ENCODE data around the gene PKHD1. TPM values are rescaled to one million over a fixed set of nuclear protein-coding genes. Genes with fewer than 3 reads are reported as not detected.

PKHD1 gene
- total RNA-seq, 1 donor from 2014 or later = not detected

GRCh38 chr6:52115145-52115741, 27.8 kb upstream of the PKHD1 start:
- ATAC-seq = no peak
- intact Hi-C loops (cut with DNase I) = no loop called here
- DNase-seq (ENCODE audit: missing footprints) = no peak

DNA sequence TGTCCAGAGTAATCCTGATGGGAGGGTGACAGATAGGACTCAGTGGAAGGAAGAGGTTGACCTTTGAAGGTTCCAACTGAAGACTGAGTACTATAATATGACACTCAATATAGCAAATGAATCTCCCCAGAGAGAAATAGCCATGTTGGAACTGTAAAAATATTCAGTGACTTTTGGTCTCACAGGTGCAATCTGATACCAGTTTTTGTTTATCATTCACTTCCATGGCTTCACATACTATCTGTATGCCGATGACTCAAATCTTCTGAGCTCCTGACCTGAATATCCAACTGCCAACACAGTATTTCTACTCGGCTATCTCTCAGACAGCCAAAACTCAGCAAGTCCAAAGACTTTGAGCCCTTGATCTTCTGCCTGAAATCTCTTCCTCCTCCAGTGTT, 21.8 kb upstream of the PKHD1 start:
- no peak for DNase-seq (ENCODE audit: missing footprints)
- ATAC-seq = no peak
- intact Hi-C loops (cut with DNase I) = no loop called here

- no peak for ATAC-seq
- no peak for DNase-seq (ENCODE audit: missing footprints)
- intact Hi-C loops (cut with DNase I) = no loop called here
Observed at GRCh38 chr6:52108128-52108527, 20.7 kb upstream of the PKHD1 start.

- DNase-seq (ENCODE audit: missing footprints) (no peak), ATAC-seq (no peak)
- intact Hi-C loops (cut with DNase I) = no loop called here
Observed at GRCh38 chr6:52106994-52107393, 19.6 kb upstream of the PKHD1 start.

GRCh38 chr6:52104979-52105378, 17.6 kb upstream of the PKHD1 start:
- intact Hi-C loops (cut with DNase I) = no loop called here
- no peak for ATAC-seq
- DNase-seq (ENCODE audit: missing footprints) = no peak

DNA sequence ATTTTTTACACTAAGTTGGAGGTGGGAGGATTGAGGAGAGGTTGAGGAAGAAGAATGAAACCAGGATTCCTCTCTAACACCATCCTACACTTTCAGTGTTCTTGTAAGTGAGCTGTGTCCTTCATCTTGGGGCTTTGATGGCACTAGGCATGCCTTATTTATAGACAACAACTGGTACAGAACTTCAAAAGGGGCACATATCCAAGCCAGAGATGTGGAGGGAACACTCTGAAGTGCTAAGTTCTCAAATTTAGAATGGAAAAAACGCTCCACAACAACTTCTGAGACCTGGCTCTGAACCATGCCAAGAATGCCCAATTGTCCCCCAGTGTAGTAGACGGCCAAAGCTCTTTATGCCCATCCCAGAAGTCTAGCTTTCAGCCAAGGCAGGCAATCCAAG, 16.2 kb upstream of the PKHD1 start:
- no peak for ATAC-seq
- no peak for DNase-seq (ENCODE audit: missing footprints)
- intact Hi-C loops (cut with DNase I) = no loop called here

GRCh38 chr6:52102405-52102804, 15.0 kb upstream of the PKHD1 start:
- ATAC-seq = no peak
- no peak for DNase-seq (ENCODE audit: missing footprints)
- intact Hi-C loops (cut with DNase I) = no loop called here

GRCh38 chr6:52098721-52099120, 11.3 kb upstream of the PKHD1 start:
- DNase-seq (ENCODE audit: missing footprints) (no peak), ATAC-seq (no peak)
- intact Hi-C loops (cut with DNase I) = no loop called here

DNA sequence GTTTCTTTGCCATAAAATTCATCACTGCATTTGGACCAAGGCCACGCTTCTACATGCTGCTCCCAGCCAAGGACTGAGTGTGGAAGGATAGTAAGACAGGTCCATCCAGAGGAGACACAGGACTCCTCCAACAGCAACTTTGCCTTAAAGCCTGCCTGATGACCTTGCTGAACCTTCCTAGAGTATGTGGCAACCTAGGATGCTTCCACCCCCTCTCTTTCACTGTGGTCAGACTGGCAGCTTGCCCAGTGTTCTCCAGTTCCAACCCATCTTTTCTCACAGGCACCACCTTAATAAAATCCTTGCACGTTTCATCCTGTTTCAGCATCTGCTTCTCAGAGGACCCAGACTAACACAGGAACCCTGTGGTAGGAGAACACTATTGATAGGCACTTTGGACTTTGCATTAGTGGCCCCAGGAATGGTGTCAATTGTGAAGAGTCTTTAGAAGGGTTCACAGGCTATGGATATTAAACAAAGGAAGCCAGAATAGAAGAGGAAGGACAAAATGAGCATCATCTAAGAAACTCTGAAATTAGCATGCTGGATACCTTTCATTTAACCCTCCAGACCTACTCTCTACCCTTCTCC, 2.4 kb upstream of the PKHD1 start:
- no peak for DNase-seq (ENCODE audit: missing footprints)
- intact Hi-C loops (cut with DNase I) = no loop called here
- no peak for ATAC-seq

GRCh38 chr6:52086741-52087140, 672 bp downstream of the PKHD1 start:
- DNase-seq (ENCODE audit: missing footprints) = no peak
- intact Hi-C loops (cut with DNase I) = no loop called here
- no peak for ATAC-seq

GRCh38 chr6:52081237-52081636, 6.2 kb downstream of the PKHD1 start:
- no peak for DNase-seq (ENCODE audit: missing footprints)
- intact Hi-C loops (cut with DNase I) = no loop called here
- ATAC-seq = no peak

DNA sequence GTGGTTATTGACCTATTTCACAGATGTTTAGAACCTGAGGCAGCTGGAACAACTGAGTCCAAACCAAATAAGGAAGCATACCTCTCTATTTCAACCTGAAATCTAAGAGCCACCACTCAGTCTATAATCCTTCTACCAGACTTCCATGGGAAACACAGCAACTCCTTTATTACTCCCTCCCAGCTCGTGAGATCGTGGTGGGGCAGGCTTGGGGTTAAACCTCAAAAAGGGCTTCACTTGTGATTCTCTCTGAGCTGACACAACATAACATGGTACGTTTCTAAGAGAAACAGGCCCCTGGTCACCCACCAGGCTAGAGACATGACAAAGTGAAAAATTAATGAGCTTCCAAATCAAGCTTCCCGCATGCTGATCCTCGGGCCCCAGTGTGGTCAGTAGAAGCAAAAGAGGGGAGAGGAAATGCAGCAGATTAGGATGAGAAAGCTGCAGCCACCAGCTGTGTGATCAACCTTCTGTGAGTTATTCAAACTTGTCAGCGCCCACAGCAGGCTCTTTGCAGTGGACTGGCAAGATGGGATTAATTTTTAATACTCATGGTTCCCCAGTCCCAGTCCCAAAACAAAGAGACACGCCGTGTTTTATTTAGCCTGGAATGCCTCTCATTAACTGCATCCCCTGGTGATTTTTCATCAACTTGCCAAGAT, 9.3 kb downstream of the PKHD1 start:
- ATAC-seq = no peak
- intact Hi-C loops (cut with DNase I) = no loop called here
- DNase-seq (ENCODE audit: missing footprints) = no peak

GRCh38 chr6:52077180-52077884, 10.1 kb downstream of the PKHD1 start:
- intact Hi-C loops (cut with DNase I) = no loop called here
- DNase-seq (ENCODE audit: missing footprints) (no peak), ATAC-seq (no peak)

GRCh38 chr6:52076791-52077179, 10.6 kb downstream of the PKHD1 start:
- DNase-seq (ENCODE audit: missing footprints) (no peak), ATAC-seq (no peak)
- intact Hi-C loops (cut with DNase I) = no loop called here

- intact Hi-C loops (cut with DNase I) = no loop called here
- no peak for ATAC-seq
Observed at GRCh38 chr6:52074716-52075115, 12.7 kb downstream of the PKHD1 start.

DNA sequence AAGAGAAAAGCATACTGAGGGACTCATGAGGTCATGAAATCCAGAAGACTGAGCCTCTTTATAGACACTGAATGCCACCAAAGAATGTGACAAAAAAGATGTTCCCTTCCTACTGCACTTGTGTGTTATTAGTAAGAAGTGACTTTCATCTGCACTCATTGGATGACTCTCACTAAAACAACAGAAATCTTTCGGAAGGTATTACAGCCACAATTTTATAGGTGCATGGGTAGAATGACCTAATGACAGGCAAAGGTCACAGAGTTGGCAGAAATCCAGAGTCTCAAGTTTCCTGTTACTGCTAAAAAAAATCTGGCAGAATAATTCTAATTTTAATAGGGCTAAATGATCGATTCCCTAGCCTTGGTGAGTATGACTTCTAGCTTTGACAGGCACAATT, 13.3 kb downstream of the PKHD1 start:
- DNase-seq (ENCODE audit: missing footprints) = no peak
- intact Hi-C loops (cut with DNase I) = no loop called here
- no peak for ATAC-seq

More at GRCh38 chr6:52074716-52075115, 12.7 kb downstream of the PKHD1 start:
- DNase-seq (ENCODE audit: missing footprints) = no peak

DNA sequence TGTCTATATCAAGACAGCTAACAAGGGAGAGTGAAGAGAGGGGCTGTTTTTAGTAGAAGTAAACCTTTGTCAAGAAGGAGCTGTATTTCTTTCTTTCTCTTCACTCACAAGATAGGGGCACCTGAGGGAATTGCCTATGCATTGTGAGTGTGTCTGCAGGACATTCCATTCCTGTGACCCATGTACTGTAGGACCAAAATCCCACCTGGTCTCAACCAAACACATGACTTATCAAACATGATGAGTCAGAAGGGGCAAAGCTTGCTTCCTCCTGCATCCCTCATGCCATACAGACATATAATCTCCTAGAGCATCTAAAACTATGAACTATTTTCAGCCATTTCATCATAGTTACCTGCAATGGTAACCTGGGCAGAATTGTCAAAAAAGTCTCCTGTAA, 21.8 kb downstream of the PKHD1 start:
- intact Hi-C loops (cut with DNase I) = no loop called here
- no peak for DNase-seq (ENCODE audit: missing footprints)
- no peak for ATAC-seq

DNA sequence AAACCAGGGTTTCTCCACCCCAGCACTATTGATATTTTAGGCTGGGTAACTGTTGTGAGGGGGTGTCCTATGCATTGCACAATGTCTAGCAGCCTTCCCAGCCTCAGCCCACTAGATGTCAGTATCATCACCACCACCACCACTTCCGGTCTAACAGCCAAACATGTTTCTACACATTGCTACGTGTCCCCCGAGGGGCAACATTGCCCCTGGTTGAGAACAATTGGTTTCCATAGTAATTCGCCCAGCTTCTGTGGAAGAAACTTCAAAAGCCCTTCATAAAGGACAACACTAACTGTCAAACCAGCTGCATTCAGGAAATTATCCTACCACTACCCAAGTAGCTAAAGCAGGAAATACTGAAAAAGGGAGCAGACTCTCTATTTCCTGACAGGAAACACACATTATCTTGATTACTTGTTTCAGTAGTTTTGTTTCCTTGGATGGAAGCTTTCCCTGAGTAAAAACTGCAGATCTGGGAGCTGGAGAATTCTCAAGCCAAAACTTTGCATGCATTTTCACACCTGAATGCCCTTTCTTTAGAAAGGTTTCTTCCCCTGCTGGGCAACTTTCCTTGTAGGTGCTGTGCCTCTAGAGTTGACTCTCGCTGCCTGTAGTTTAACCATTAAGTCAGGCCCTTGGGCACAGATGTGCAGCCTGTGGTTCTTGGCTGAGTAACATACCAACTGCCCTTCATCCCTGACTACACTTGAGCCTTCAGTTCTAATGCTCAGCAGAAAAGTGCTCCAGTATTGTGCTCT, 23.6 kb downstream of the PKHD1 start:
- ATAC-seq (no peak), DNase-seq (ENCODE audit: missing footprints) (no peak)
- intact Hi-C loops (cut with DNase I) = no loop called here

- DNase-seq (ENCODE audit: missing footprints) (no peak), ATAC-seq (no peak)
- intact Hi-C loops (cut with DNase I) = no loop called here
Observed at GRCh38 chr6:52061481-52061880, 25.9 kb downstream of the PKHD1 start.
